ENCODE measurements around the gene ALDH1B1. TPM values are rescaled to one million over a fixed set of nuclear protein-coding genes. Genes with fewer than 3 reads are reported as not detected.
A peak's percentile ranks its signal among the peaks of the same experiment; 100 is the strongest.

Gene ALDH1B1
- total and polyA plus RNA-seq, 2 of the 13 experiments (the other 11 are each of a cell fraction or from before 2014, with no cell fraction given): 45.1 to 125 TPM

- TF ChIP-seq NFAT5 (CRISPR knock-in tag; IDR thresholded peaks at IDR 0.05): peak; percentile 71; the same call in 1 of the 2 replicates
- TF ChIP-seq BORCS8-MEF2B (CRISPR knock-in tag; IDR thresholded peaks at IDR 0.05): 0 out of 2 replicates have a peak, but pooled peaks have one; percentile 43
- TF ChIP-seq ZNF101 (CRISPR knock-in tag; IDR thresholded peaks at IDR 0.05; ENCODE audit: borderline replicate concordance, low read depth): no peak
- TF ChIP-seq HOXA3 (CRISPR knock-in tag; IDR thresholded peaks at IDR 0.05): peak; percentile 93
- TF ChIP-seq CEBPG (CRISPR knock-in tag; IDR thresholded peaks at IDR 0.05): 0 out of 2 replicates have a peak, but pooled peaks have one; percentile 5
- no peak for TF ChIP-seq GLMP (CRISPR knock-in tag; IDR thresholded peaks at IDR 0.05; ENCODE audit: borderline replicate concordance)
- TF ChIP-seq ZSCAN30 (CRISPR knock-in tag; IDR thresholded peaks at IDR 0.05): 0 out of 2 replicates have a peak, but pooled peaks have one; percentile 50
- TF ChIP-seq ZFP37 (CRISPR knock-in tag; IDR thresholded peaks at IDR 0.05; ENCODE audit: borderline replicate concordance): peak; percentile 67; the same call in 1 of the 2 replicates
- 0 out of 2 replicates have a peak, but pooled peaks have one; percentile 47 for TF ChIP-seq ZMAT3 (CRISPR knock-in tag; conservative IDR thresholded peaks at IDR 0.05)
- TF ChIP-seq ZNF232 (CRISPR knock-in tag; IDR thresholded peaks at IDR 0.05; ENCODE audit: borderline replicate concordance): peak; percentile 93
- TF ChIP-seq ASH2L (IDR thresholded peaks at IDR 0.05; ENCODE audit: insufficient read length, low read depth, low read length): peak; percentile 46
- TF ChIP-seq HES4 (CRISPR knock-in tag; IDR thresholded peaks at IDR 0.05; ENCODE audit: borderline replicate concordance): 0 out of 2 replicates have a peak, but pooled peaks have one; percentile 54
- 0 out of 2 replicates have a peak, but pooled peaks have one; percentile 82 for TF ChIP-seq CREB3 (CRISPR knock-in tag; IDR thresholded peaks at IDR 0.05)
- peak; percentile 56; the same call in 1 of the 2 replicates for TF ChIP-seq ARID5B (CRISPR knock-in tag; IDR thresholded peaks at IDR 0.05)
- peak; percentile 90 for TF ChIP-seq POLR2A (IDR thresholded peaks at IDR 0.05; ENCODE audit: insufficient read depth in 1 of 2, low read depth in 2 of 2, low read length in 2 of 2)
These were observed at the start of gene ALDH1B1 (continued) for GRCh38 chr9:38392235-38393127.

Data from HepG2 (cell line).